Gastrocnemius medialis (tissue), 4 donors: ENCODE measurements around the gene LEF1. TPM values are rescaled to one million over a fixed set of nuclear protein-coding genes. Genes with fewer than 3 reads are reported as not detected.

Experiments
- ATAC-seq, 2 donors: fragments of 150-250 bp; one replicate each; pipeline ENCODE4 v1.9.1; 2016
- DNase-seq, 2 donors: peaks; one replicate each; pipeline ENCODE4 v3.0.0-alpha.2; 2019
- H3K27ac ChIP-seq, 4 donors: fragments of 200-600 bp; sonication (generic); 1 replicate in 1 of 4; 2 replicates in 3 of 4; pipeline ENCODE4 v1.5.1; 2016 to 2018; ENCODE audit warnings: mild to moderate bottlenecking in 2 of 4, moderate library complexity in 1 of 4
- H3K27me3 ChIP-seq, 3 donors: fragments of 200-600 bp; sonication (generic) in 2 of 3; 1 replicate in 1 of 3; 2 replicates in 2 of 3; pipeline versions ENCODE4 v1.5.1 to v1.6.0; 2016 to 2019; ENCODE audit warnings: mild to moderate bottlenecking in 1 of 3, moderate library complexity in 1 of 3
- H3K36me3 ChIP-seq, 2 donors: fragments of 200-600 bp; sonication (generic) in 1 of 2; one replicate each; pipeline ENCODE4 v1.5.1; 2017 to 2018
- H3K4me1 ChIP-seq, 2 donors: fragments of 200-600 bp; sonication (generic) in 1 of 2; one replicate each; pipeline ENCODE4 v1.5.1; 2016 to 2017; ENCODE audit warnings: mild to moderate bottlenecking in 2 of 2
- H3K4me3 ChIP-seq, 4 donors: fragments of 200-600 bp; sonication (generic) in 3 of 4; 1 replicate in 1 of 4; 2 replicates in 3 of 4; pipeline ENCODE4 v1.5.1; 2016 to 2019; ENCODE audit warnings: mild to moderate bottlenecking in 2 of 4
- H3K9me3 ChIP-seq, 3 donors: fragments of 200-600 bp; sonication (generic) in 2 of 3; 1 replicate in 1 of 3; 2 replicates in 2 of 3; pipeline ENCODE4 v1.5.1; 2016 to 2019
- CTCF ChIP-seq, 5 experiments: fragments of 450-650 bp in 3 of 5; fragments of 200-600 bp in 2 of 5; sonication (generic) in 2 of 5; IDR thresholded peaks in 4 of 5; conservative IDR thresholded peaks in 1 of 5; 1 replicate in 4 of 5; 2 replicates in 1 of 5; pipeline ENCODE4 v1.5.1; 2016 to 2019; ENCODE audit warnings: antibody characterized with exemption in 5 of 5, mild to moderate bottlenecking in 3 of 5, moderate library complexity in 3 of 5
- POLR2A ChIP-seq, 2 donors: fragments of 450-650 bp; IDR thresholded peaks; one replicate each; pipeline ENCODE4 v1.6.1; 2017; ENCODE audit warnings: antibody characterized with exemption in 2 of 2, mild to moderate bottlenecking in 2 of 2, moderate library complexity in 2 of 2
- in situ Hi-C, 4 donors: fragments of 200-750 bp; cut with MboI; loops; one replicate each; pipeline versions ENCODE4 v1.15.0 to v1.8.0; 2017; ENCODE audit warnings: low sequenced_read_pairs in 4 of 4
- intact Hi-C: fragments of 100-400 bp; cut with DNase I; formaldehyde crosslinking; loops from one replicate; pipeline ENCODE4 v1.15.1; 2023; ENCODE audit warnings: low total_unique reads
- total RNA-seq, 4 donors: library from RNA; depleted of rRNA; stranded (reverse); fragments of >200 nt; gene quantifications; one replicate each; pipeline versions ENCODE4 v1.1.0 to v1.2.3, GENCODE V29; 2016

Gene LEF1
- total RNA-seq, 4 donors from 2014 or later, result 0.33 TPM; not detected in 3

GRCh38 chr4:108130955-108131354 lies 37.8 kb downstream of the LEF1 start:
- H3K27me3 ChIP-seq, result no peaks in the 10 kb centered on the region
- no peaks in the 10 kb centered on the region for H3K4me1 ChIP-seq
- no peak for ATAC-seq
- TF ChIP-seq POLR2A (IDR thresholded peaks at IDR 0.05) (no peak), CTCF (IDR thresholded peaks at IDR 0.05 in 4 of 5, conservative IDR thresholded peaks at IDR 0.05 in 1 of 5) (no peak)
- H3K4me3 ChIP-seq, result no peak overlapping the region
- no peak for DNase-seq
- no peak overlapping the region for H3K27ac ChIP-seq
- H3K9me3 ChIP-seq, result no peaks in the 10 kb centered on the region
- in situ Hi-C loops, result no loop called here
- no peaks in the 10 kb centered on the region for H3K36me3 ChIP-seq
- intact Hi-C loops, result no loop called here

DNA sequence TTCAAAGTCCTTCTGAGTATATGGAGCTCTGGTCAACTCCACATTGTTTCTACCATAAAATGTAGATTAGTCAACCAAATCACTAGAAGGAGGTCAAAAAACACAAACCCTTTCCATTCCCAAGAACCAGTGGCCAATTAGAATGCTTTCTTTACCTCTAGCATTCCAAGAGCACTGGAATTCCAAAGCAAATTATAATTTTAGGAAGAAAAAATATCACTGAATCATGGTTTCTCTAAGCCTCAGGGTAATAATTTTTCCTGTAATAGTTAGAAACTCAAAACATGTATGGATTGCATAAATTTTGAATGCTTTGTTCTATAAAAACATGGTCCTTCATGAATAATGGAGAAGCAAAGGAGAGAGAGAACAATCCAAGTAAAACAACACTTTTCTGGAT lies 39.5 kb downstream of the LEF1 start:
- TF ChIP-seq POLR2A (IDR thresholded peaks at IDR 0.05), result no peak
- TF ChIP-seq CTCF (IDR thresholded peaks at IDR 0.05 in 4 of 5, conservative IDR thresholded peaks at IDR 0.05 in 1 of 5), result no peak
- DNase-seq, result no peak
- in situ Hi-C loops, result no loop called here

DNA sequence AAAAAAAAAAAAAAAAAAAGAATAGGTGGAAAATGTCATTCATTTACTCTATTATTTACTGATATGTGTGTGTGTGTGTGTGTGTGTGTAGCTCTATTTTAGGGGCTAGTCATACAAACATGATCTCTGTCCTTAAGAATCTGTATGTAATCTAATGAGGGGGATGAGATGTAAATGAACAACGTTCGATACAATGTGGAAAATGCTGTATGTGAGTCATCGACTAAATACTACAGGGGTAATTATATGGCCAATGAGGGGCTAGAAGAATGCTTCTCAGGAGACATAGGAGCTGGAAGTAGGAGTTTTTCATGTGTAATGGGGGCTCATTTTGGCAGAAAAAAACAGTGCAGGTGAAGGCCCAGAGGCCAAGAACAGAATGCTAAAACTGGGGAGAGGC lies 41.9 kb downstream of the LEF1 start:
- Histone ChIP-seq H3K4me1 (no peaks in the 10 kb centered on the region), H3K36me3 (no peaks in the 10 kb centered on the region), H3K27me3 (no peaks in the 10 kb centered on the region), H3K4me3 (no peak overlapping the region), H3K27ac (no peak overlapping the region), H3K9me3 (no peaks in the 10 kb centered on the region)
- intact Hi-C loops (no loop called here), in situ Hi-C loops (no loop called here)
- TF ChIP-seq CTCF (IDR thresholded peaks at IDR 0.05 in 4 of 5, conservative IDR thresholded peaks at IDR 0.05 in 1 of 5), result no peak
- TF ChIP-seq POLR2A (IDR thresholded peaks at IDR 0.05), result no peak
- no peak for DNase-seq
- no peak for ATAC-seq

More for the DNA sequence above, 39.5 kb downstream of the LEF1 start:
- no peaks in the 10 kb centered on the region for H3K36me3 ChIP-seq
- no peaks in the 10 kb centered on the region for H3K9me3 ChIP-seq
- H3K4me1 ChIP-seq, result no peaks in the 10 kb centered on the region
- intact Hi-C loops, result no loop called here
- no peaks in the 10 kb centered on the region for H3K27me3 ChIP-seq
- ATAC-seq, result no peak
- H3K4me3 ChIP-seq, result no peak overlapping the region
- no peak overlapping the region for H3K27ac ChIP-seq

DNA sequence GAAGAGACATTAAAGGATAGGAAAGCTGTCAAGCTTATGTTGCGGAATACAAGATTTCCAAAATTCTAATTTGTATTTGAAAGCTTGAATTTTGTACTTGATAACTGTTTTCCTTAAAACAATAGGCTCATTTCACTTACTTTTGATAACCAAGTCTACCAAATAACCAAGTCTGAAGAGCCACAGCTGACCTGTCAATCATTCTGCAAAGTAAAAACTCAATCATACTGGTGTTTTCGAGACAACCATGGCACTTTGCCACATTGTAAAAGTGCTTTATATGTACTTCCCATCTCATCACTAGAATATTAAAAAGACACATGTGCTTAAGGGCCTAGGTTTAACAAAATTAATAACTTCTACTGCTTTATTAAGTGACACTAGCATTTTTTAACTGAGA lies 47.9 kb downstream of the LEF1 start:
- in situ Hi-C loops (no loop called here), intact Hi-C loops (no loop called here)
- Histone ChIP-seq H3K27me3 (no peaks in the 10 kb centered on the region), H3K27ac (no peak overlapping the region), H3K36me3 (no peaks in the 10 kb centered on the region), H3K4me3 (no peak overlapping the region), H3K9me3 (no peaks in the 10 kb centered on the region), H3K4me1 (no peaks in the 10 kb centered on the region)
- no peak for DNase-seq
- TF ChIP-seq POLR2A (IDR thresholded peaks at IDR 0.05) (no peak), CTCF (IDR thresholded peaks at IDR 0.05 in 4 of 5, conservative IDR thresholded peaks at IDR 0.05 in 1 of 5) (no peak)
- ATAC-seq, result no peak

- in situ Hi-C loops, result no loop called here
- Histone ChIP-seq H3K27me3 (no peaks in the 10 kb centered on the region), H3K9me3 (no peaks in the 10 kb centered on the region), H3K27ac (no peak overlapping the region), H3K4me3 (no peak overlapping the region), H3K4me1 (no peaks in the 10 kb centered on the region), H3K36me3 (no peaks in the 10 kb centered on the region)
- TF ChIP-seq CTCF (IDR thresholded peaks at IDR 0.05 in 4 of 5, conservative IDR thresholded peaks at IDR 0.05 in 1 of 5), result no peak
- no peak for TF ChIP-seq POLR2A (IDR thresholded peaks at IDR 0.05)
- DNase-seq (no peak), ATAC-seq (no peak)
- intact Hi-C loops, result no loop called here
Measured at GRCh38 chr4:108119199-108119800, 49.4 kb downstream of the LEF1 start.
